ENCODE data around the gene CCDC171. TPM values are rescaled to one million over a fixed set of nuclear protein-coding genes. Genes with fewer than 3 reads are reported as not detected.

The CCDC171 gene
- total RNA-seq, 1 donor from 2014 or later, result 1.8 TPM

DNA sequence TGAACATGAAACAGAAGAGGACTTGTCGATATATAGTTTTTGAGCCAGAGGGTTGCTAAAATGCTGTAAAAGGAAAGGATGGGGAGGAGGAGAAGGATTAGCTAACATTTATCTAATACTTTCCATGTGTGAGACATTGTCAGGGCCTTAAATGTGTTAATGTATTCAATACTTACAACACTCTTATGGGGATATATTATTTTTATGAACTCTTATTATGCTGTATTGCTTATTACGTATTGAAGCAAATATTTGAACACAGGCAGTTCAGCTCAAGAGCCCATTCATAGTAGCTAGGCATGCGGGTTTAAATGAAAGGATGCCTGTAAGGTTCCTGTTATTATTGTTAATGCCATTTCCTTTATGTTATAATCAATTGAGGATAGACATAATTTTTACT is 391.5 kb downstream of the CCDC171 start:
- Histone ChIP-seq H3K27me3 (ENCODE audit: low read depth) (no peaks in the 10 kb centered on the region), H3K36me3 (no peaks in the 10 kb centered on the region), H3K27ac (replicated peaks) (no peak overlapping the region), H3K4me1 (no peaks in the 10 kb centered on the region), H3K9me3 (replicated peaks) (no peaks in the 10 kb centered on the region), H3K4me3 (no peak overlapping the region)
- intact Hi-C loops (cut with micrococcal nuclease), result no loop called here
- DNase-seq, result no peak
- TF ChIP-seq, protein P1, sequence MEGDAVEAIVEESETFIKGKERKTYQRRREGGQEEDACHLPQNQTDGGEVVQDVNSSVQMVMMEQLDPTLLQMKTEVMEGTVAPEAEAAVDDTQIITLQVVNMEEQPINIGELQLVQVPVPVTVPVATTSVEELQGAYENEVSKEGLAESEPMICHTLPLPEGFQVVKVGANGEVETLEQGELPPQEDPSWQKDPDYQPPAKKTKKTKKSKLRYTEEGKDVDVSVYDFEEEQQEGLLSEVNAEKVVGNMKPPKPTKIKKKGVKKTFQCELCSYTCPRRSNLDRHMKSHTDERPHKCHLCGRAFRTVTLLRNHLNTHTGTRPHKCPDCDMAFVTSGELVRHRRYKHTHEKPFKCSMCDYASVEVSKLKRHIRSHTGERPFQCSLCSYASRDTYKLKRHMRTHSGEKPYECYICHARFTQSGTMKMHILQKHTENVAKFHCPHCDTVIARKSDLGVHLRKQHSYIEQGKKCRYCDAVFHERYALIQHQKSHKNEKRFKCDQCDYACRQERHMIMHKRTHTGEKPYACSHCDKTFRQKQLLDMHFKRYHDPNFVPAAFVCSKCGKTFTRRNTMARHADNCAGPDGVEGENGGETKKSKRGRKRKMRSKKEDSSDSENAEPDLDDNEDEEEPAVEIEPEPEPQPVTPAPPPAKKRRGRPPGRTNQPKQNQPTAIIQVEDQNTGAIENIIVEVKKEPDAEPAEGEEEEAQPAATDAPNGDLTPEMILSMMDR (IDR thresholded peaks at IDR 0.05; ENCODE audit: borderline replicate concordance), result no peak

DNA sequence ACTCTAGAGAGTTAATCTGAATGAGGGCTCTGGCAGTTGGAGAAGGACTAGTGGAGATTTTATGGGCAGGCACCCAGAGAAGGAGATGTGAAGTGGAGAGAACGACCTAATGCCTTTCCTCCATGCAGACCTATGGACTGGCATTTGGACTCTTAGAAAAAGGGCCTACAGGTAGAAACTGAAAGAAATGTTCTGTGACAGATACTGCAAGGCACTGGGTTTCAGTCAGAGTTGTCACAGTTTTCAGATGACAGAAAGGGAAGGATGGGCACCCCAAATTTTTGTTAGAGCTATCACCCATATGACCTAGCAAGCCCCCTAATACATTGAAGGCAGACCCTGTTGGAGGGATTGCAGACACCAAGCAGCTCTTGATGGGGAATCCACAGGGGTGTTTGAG is 406.8 kb downstream of the CCDC171 start:
- no peak overlapping the region for H3K27ac ChIP-seq (replicated peaks)
- H3K4me3 ChIP-seq, result no peak overlapping the region
- DNase-seq, result no peak
- H3K4me1 ChIP-seq, result no peaks in the 10 kb centered on the region
- H3K36me3 ChIP-seq, result no peaks in the 10 kb centered on the region
- H3K9me3 ChIP-seq (replicated peaks), result peaks cover 6% of the 10 kb centered on the region
- H3K27me3 ChIP-seq (ENCODE audit: low read depth), result no peaks in the 10 kb centered on the region
- TF ChIP-seq, protein P1 (IDR thresholded peaks at IDR 0.05; ENCODE audit: borderline replicate concordance), result no peak
- intact Hi-C loops (cut with micrococcal nuclease), result no loop called here

DNA sequence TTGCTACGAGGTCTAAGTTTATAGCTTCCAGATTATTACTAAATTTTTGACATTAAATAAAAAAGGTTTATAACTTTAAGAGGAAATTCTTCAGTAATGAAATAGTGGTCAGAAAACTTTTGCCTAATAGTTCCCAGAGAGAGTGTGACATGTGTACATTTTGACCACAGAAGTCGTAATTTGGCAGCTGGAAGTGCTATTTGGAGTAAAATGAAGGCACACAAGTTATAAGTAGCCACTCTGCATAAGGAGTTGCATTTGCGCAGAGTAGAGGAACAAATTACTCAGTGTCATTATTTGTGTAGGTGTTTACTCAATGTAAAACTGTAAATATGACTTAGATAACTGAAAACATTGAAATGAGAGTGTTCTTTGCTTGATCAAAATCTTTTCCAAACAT is 408.4 kb downstream of the CCDC171 start:
- Histone ChIP-seq H3K4me1 (no peaks in the 10 kb centered on the region), H3K27me3 (ENCODE audit: low read depth) (no peaks in the 10 kb centered on the region), H3K9me3 (replicated peaks) (no peaks in the 10 kb centered on the region), H3K4me3 (no peak overlapping the region), H3K27ac (replicated peaks) (no peak overlapping the region), H3K36me3 (no peaks in the 10 kb centered on the region)
- TF ChIP-seq, protein P1 (IDR thresholded peaks at IDR 0.05; ENCODE audit: borderline replicate concordance), result no peak
- intact Hi-C loops (cut with micrococcal nuclease), result no loop called here
- DNase-seq, result no peak

GRCh38 chr9:15965246-15965745 is 412.5 kb downstream of the CCDC171 start:
- H3K4me3 ChIP-seq, result no peak overlapping the region
- no peak overlapping the region for H3K27ac ChIP-seq (replicated peaks)
- intact Hi-C loops (cut with micrococcal nuclease), result no loop called here
- H3K36me3 ChIP-seq, result no peaks in the 10 kb centered on the region
- H3K4me1 ChIP-seq, result no peaks in the 10 kb centered on the region
- no peaks in the 10 kb centered on the region for H3K9me3 ChIP-seq (replicated peaks)
- no peaks in the 10 kb centered on the region for H3K27me3 ChIP-seq (ENCODE audit: low read depth)
- TF ChIP-seq, protein P1 (IDR thresholded peaks at IDR 0.05; ENCODE audit: borderline replicate concordance), result no peak
- DNase-seq, result no peak

DNA sequence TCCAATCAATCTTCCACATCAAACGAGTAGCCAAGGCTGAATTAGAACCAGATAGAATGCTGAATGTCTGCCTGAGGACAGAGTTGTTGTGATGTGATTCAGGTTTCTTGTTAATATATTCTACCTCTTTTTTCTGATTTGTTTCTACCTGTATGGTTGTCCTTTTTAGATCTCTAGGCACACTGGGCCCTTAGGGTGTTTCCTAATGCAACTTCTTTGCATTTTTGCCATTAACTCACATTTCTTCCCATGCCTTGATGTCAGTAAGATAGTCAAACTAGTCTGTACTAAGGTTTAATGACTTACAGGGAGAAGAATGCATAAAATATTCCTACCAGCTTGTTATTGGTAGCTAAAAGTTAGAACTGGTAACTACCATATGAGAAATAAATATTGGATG is 413.6 kb downstream of the CCDC171 start:
- no peak overlapping the region for H3K4me3 ChIP-seq
- DNase-seq, result no peak
- H3K4me1 ChIP-seq, result no peaks in the 10 kb centered on the region
- no peaks in the 10 kb centered on the region for H3K9me3 ChIP-seq (replicated peaks)
- H3K27me3 ChIP-seq (ENCODE audit: low read depth), result no peaks in the 10 kb centered on the region
- no peaks in the 10 kb centered on the region for H3K36me3 ChIP-seq
- intact Hi-C loops (cut with micrococcal nuclease), result no loop called here
- no peak overlapping the region for H3K27ac ChIP-seq (replicated peaks)
- TF ChIP-seq, protein P1 (IDR thresholded peaks at IDR 0.05; ENCODE audit: borderline replicate concordance), result no peak
